Endothelial cell of umbilical vein (primary cell): ENCODE data around the gene OGG1. TPM values are rescaled to one million over a fixed set of nuclear protein-coding genes. Genes with fewer than 3 reads are reported as not detected.

Source experiments
- BruUV-seq: library from RNA; stranded (reverse); fragments of 400-500 nt; replicated peaks from 2 replicates; lab custom pipeline; 2021; lab: Mats Ljungman, UMichigan
- CTCF ChIA-PET: fragments of 300-600, 350-600 bp; sonication (Branson Sonifier 250); formaldehyde crosslinking; loops from one replicate; lab custom pipeline; 2021; ENCODE audit warnings: antibody characterized with exemption, inconsistent platforms; lab: Charles Lee
- POLR2A ChIA-PET: fragments of 300-600, 350-600 bp; sonication (Branson Sonifier 250); formaldehyde crosslinking; loops from one replicate; lab custom pipeline; 2021; ENCODE audit warnings: antibody characterized with exemption, inconsistent platforms; lab: Charles Lee
- DNase-seq: peaks from one replicate; pipeline ENCODE4 v3.0.0-alpha.2; 2011; ENCODE audit warnings: low read depth, low spot score
- FAIRE-seq: peaks from 2 replicates; lab custom pipeline; 2011; peaks lifted over from hg19 to GRCh38; lab: Jason Lieb, UNC
- H2AFZ ChIP-seq: 2 replicates; pipeline ENCODE4 v1.6.0; 2012; ENCODE audit warnings: low read depth, low read length, control low read depth, inconsistent platforms
- H3K27ac ChIP-seq: 2 replicates; pipeline ENCODE4 v1.5.1; 2011; ENCODE audit warnings: low read depth, mild to moderate bottlenecking, control low read depth, low read length, moderate library complexity; ENCODE audit not compliant: insufficient read depth
- H3K27me3 ChIP-seq, 2 experiments: 2 replicates each; pipeline versions ENCODE4 v1.6.0 to v1.6.1; 2011; ENCODE audit warnings: low read length in 2 of 2, mixed read lengths in 1 of 2; ENCODE audit not compliant: control insufficient read depth in 2 of 2, insufficient read depth in 2 of 2
- H3K36me3 ChIP-seq, 2 experiments: 2 replicates in 1 of 2; 3 replicates in 1 of 2; pipeline ENCODE4 v1.5.1; 2011; ENCODE audit warnings: low read length in 2 of 2, mild to moderate bottlenecking in 1 of 2, moderate library complexity in 1 of 2; ENCODE audit not compliant: control insufficient read depth in 2 of 2, insufficient read depth in 2 of 2; ENCODE audit errors: extremely low read depth in 1 of 2
- H3K4me1 ChIP-seq: 3 replicates; pipeline ENCODE4 v1.5.1; 2011; ENCODE audit warnings: mild to moderate bottlenecking, low read length; ENCODE audit not compliant: control insufficient read depth, insufficient read depth; ENCODE audit errors: extremely low read depth
- H3K4me2 ChIP-seq: 2 replicates; pipeline ENCODE4 v1.6.1; 2011; ENCODE audit warnings: low read length, control low read depth, mixed read lengths; ENCODE audit not compliant: insufficient read depth
- H3K4me3 ChIP-seq, 3 experiments: fragments of 200-600 bp in 1 of 3; sonication (generic), shearing (Covaris generic) in 1 of 3; replicated peaks in 1 of 3; 2 replicates each; pipeline ENCODE4 v1.5.1; 2011 to 2016; ENCODE audit warnings: control low read depth in 3 of 3, low read length in 3 of 3, mild to moderate bottlenecking in 2 of 3, inconsistent platforms in 1 of 3, low read depth in 1 of 3, moderate library complexity in 1 of 3; ENCODE audit not compliant: insufficient read depth in 1 of 3
- H3K79me2 ChIP-seq: 2 replicates; pipeline ENCODE4 v1.6.0; 2012; ENCODE audit warnings: low read length, inconsistent platforms; ENCODE audit not compliant: control insufficient read depth, insufficient read depth
- H3K9ac ChIP-seq: replicated peaks from 2 replicates; pipeline ENCODE3; 2011; ENCODE audit warnings: low read length, control low read depth; ENCODE audit not compliant: insufficient read depth; ENCODE audit errors: extremely low read depth
- H3K9me1 ChIP-seq: replicated peaks from 3 replicates; pipeline ENCODE4 v1.6.0; 2011; ENCODE audit warnings: mild to moderate bottlenecking, low read length; ENCODE audit not compliant: control insufficient read depth, insufficient read depth; ENCODE audit errors: extremely low read depth
- H3K9me3 ChIP-seq: replicated peaks from 2 replicates; pipeline ENCODE4 v1.5.1; 2012; ENCODE audit warnings: low read length, inconsistent platforms; ENCODE audit not compliant: control insufficient read depth, insufficient read depth
- H4K20me1 ChIP-seq: replicated peaks from 2 replicates; pipeline ENCODE3; 2011; ENCODE audit warnings: mild to moderate bottlenecking, low read length; ENCODE audit not compliant: control insufficient read depth, insufficient read depth; ENCODE audit errors: extremely low read depth
- EZH2 ChIP-seq: IDR thresholded peaks from 2 replicates; pipeline ENCODE4 v1.6.1; 2012; ENCODE audit warnings: borderline replicate concordance, low read depth, mild to moderate bottlenecking, moderate library complexity, low read length, inconsistent platforms; ENCODE audit not compliant: severe bottlenecking
- FOS ChIP-seq: IDR thresholded peaks from 2 replicates; pipeline ENCODE4 v1.6.1; 2011; ENCODE audit warnings: mild to moderate bottlenecking, low read length, moderate library complexity, borderline replicate concordance; ENCODE audit not compliant: insufficient read depth
- GATA2 ChIP-seq: IDR thresholded peaks from 2 replicates; pipeline ENCODE4 v1.7.0; 2011; ENCODE audit warnings: low read depth, mild to moderate bottlenecking, moderate library complexity, mixed read lengths, low read length; ENCODE audit not compliant: insufficient read length, insufficient read depth
- JUN ChIP-seq: IDR thresholded peaks from 2 replicates; pipeline ENCODE4 v1.6.1; 2011; ENCODE audit warnings: borderline replicate concordance, low read depth; ENCODE audit not compliant: insufficient read length, insufficient read depth
- MYC ChIP-seq: IDR thresholded peaks from one replicate; pipeline ENCODE4 v1.6.1; 2011; ENCODE audit warnings: mild to moderate bottlenecking, low read depth, low read length
- POLR2A ChIP-seq: IDR thresholded peaks from 2 replicates; pipeline ENCODE4 v1.6.1; 2012; ENCODE audit warnings: low read depth, mild to moderate bottlenecking, control low read depth, low read length
- POLR2AphosphoS5 ChIP-seq: IDR thresholded peaks from 2 replicates; pipeline ENCODE4 v1.6.1; 2012; ENCODE audit warnings: low read depth, mild to moderate bottlenecking, control low read depth, low read length, moderate library complexity; ENCODE audit not compliant: insufficient read depth
- dilution Hi-C: fragments of 300-500 bp; cut with MboI; formaldehyde crosslinking; loops from one replicate; pipeline ENCODE4 v1.15.0; 2019; ENCODE audit warnings: low sequenced_read_pairs; ENCODE audit not compliant: extremely low pct_ligation_motif_present
- intact Hi-C: fragments of 100-400 bp; cut with micrococcal nuclease; formaldehyde crosslinking; loops from one replicate; pipeline ENCODE4 v1.10.0; 2022
- polyA plus RNA-seq, 4 experiments: library from polyadenylated mRNA; depleted of rRNA in 3 of 4; stranded (reverse) in 3 of 4; unstranded in 1 of 4; fragments of >200 nt; gene quantifications; 2 replicates each; pipeline versions ENCODE4 v1.2.1 to v1.2.3, GENCODE V29; 2011 to 2012; ENCODE audit warnings: missing spikeins in 1 of 4
- total RNA-seq: library from RNA; stranded (reverse); gene quantifications from 2 replicates; pipeline ENCODE4 v1.2.3, GENCODE V29; 2021
- TF ChIP-seq, protein P1 (sequence below), 2 donors: IDR thresholded peaks; 1 replicate in 1 of 2; 2 replicates in 1 of 2; pipeline ENCODE4 v1.5.1; 2011; ENCODE audit warnings: low read length in 2 of 2, mild to moderate bottlenecking in 2 of 2, moderate library complexity in 2 of 2, control low read depth in 1 of 2, inconsistent platforms in 1 of 2, low read depth in 1 of 2; ENCODE audit not compliant: insufficient read depth in 1 of 2; ENCODE audit errors: extremely low read depth in 1 of 2
- TF ChIP-seq, protein P2 (sequence below): IDR thresholded peaks from 2 replicates; pipeline ENCODE4 v1.6.1; 2011; ENCODE audit not compliant: insufficient read depth, insufficient read length

Gene OGG1
- total and polyA plus RNA-seq, 2 donors (not counting 3 experiments of a cell fraction or from before 2014, with no cell fraction given) = 24.1 to 32.1 TPM

DNA sequence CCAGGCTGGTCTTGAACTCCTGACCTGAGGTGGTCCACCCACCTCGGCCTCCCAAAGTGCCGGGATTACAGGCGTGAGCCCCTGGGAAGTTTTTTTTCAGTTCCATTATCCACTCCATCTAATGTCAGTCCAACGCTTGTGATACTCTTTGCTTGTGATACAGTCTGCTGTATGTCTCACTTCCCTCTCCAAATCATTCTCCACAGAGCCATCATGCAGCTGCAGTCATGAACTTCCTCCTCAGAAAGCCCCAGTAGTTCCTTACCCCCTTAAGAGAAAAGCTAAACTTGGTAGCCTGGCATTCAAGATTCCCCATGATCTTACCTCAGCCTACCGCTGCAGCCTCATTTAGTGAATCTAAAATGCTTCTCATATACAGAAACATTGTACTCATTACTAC is 45.5 kb downstream of the OGG1 start:
- DNase-seq (no peak), FAIRE-seq (no peak)
- no peak overlapping the region for H3K27ac ChIP-seq
- intact Hi-C loops (no loop called here), dilution Hi-C loops (no loop called here)
- POLR2A ChIA-PET = no interaction called here
- no peaks in the 10 kb centered on the region for H4K20me1 ChIP-seq
- peaks cover 9 to 17% of the 10 kb centered on the region in 2 experiments for H3K36me3 ChIP-seq
- H3K4me3 ChIP-seq = no peak overlapping the region
- H3K27me3 ChIP-seq = no peaks in the 10 kb centered on the region
- H3K4me2 ChIP-seq = no peak overlapping the region
- H3K9me3 ChIP-seq = no peaks in the 10 kb centered on the region
- peaks cover 13% of the 10 kb centered on the region for H3K4me1 ChIP-seq
- no peak overlapping the region for H2AFZ ChIP-seq
- H3K9me1 ChIP-seq = no peaks in the 10 kb centered on the region
- CTCF ChIA-PET = no interaction called here
- peaks cover 43% of the 10 kb centered on the region for H3K79me2 ChIP-seq
- TF ChIP-seq EZH2 (no peak), POLR2AphosphoS5 (no peak), FOS (no peak), POLR2A (no peak), MYC (no peak), JUN (no peak), GATA2 (no peak)
- TF ChIP-seq, protein P1, sequence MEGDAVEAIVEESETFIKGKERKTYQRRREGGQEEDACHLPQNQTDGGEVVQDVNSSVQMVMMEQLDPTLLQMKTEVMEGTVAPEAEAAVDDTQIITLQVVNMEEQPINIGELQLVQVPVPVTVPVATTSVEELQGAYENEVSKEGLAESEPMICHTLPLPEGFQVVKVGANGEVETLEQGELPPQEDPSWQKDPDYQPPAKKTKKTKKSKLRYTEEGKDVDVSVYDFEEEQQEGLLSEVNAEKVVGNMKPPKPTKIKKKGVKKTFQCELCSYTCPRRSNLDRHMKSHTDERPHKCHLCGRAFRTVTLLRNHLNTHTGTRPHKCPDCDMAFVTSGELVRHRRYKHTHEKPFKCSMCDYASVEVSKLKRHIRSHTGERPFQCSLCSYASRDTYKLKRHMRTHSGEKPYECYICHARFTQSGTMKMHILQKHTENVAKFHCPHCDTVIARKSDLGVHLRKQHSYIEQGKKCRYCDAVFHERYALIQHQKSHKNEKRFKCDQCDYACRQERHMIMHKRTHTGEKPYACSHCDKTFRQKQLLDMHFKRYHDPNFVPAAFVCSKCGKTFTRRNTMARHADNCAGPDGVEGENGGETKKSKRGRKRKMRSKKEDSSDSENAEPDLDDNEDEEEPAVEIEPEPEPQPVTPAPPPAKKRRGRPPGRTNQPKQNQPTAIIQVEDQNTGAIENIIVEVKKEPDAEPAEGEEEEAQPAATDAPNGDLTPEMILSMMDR (IDR thresholded peaks at IDR 0.05; ENCODE audit: extremely low read depth in 1 of 2, insufficient read depth in 1 of 2, low read depth in 1 of 2, low read length in 2 of 2) = no peak
- TF ChIP-seq, protein P2, sequence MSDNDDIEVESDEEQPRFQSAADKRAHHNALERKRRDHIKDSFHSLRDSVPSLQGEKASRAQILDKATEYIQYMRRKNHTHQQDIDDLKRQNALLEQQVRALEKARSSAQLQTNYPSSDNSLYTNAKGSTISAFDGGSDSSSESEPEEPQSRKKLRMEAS = no peak
- no peak overlapping the region for H3K9ac ChIP-seq
- BruUV-seq = no TSS peak
